DMS114 treated with DMSO at 0.1 percent for 48 hours (cell line): ENCODE results near the gene IL25.
A peak's percentile ranks its signal among the peaks of the same experiment; 100 is the strongest.
"Not testable (repeated sequence)": the region's sequence is repeated elsewhere in the genome, so short reads cannot be mapped to it uniquely, and the experiment has no call there.

Experiments used
- DNase-seq: peaks from one replicate; lab custom pipeline; 2025; ENCODE audit not compliant: unreplicated experiment; lab: John Stamatoyannopoulos, UW

The IL25 gene

GRCh38 chr14:23372509-23372908, at the start of gene IL25:
Gene IL25 (plus strand): TSS chr14:23372809.
- no peak for DNase-seq

GRCh38 chr14:23323838-23324454, 48.7 kb upstream of the IL25 start:
- no peak for DNase-seq

DNA sequence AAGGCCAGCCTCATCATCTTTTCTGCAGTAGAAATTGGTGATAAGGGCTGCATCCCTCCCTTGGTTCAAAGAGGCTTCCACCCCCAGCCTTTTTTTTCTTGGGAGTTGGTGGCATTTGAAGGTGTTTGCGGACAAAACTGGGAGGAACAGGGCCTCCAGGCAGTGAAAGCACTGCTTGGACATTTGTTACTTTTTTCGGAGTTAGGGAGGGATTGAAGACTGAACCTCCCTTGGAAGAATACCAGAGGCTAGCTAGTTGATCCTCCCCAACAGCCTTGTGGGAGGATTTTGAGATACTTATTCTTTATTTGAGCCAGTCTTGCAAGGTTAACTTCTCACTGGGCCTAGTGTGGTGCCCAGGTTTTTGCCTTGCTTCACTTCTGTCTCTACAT, 48.2 kb upstream of the IL25 start:
- DNase-seq: no peak

DNA sequence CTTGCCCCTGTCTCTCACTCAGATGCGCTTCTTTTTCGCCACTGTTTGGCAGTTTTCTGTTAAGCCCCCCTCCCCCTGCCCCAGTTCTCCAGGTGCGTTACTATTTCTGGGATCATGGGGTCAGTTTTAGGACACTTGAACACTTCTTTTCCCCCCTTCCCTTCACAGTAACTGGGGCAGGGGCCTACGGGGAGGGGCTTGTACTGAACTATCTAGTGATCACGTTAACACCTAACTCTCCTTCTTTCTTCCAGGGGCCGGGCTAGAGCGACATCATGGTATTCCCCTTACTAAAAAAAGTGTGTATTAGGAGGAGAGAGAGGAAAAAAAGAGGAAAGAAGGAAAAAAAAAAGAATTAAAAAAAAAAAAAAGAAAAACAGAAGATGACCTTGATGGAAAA, 47.6 kb upstream of the IL25 start:
- DNase-seq: no peak

DNA sequence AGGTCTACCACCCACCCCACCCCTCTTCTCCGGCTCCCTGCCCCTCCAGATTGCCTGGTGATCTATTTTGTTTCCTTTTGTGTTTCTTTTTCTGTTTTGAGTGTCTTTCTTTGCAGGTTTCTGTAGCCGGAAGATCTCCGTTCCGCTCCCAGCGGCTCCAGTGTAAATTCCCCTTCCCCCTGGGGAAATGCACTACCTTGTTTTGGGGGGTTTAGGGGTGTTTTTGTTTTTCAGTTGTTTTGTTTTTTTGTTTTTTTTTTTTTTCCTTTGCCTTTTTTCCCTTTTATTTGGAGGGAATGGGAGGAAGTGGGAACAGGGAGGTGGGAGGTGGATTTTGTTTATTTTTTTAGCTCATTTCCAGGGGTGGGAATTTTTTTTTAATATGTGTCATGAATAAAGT, 46.9 kb upstream of the IL25 start:
- DNase-seq: not testable (repeated sequence)

GRCh38 chr14:23326491-23327332, 45.9 kb upstream of the IL25 start:
- DNase-seq: no peak

DNA sequence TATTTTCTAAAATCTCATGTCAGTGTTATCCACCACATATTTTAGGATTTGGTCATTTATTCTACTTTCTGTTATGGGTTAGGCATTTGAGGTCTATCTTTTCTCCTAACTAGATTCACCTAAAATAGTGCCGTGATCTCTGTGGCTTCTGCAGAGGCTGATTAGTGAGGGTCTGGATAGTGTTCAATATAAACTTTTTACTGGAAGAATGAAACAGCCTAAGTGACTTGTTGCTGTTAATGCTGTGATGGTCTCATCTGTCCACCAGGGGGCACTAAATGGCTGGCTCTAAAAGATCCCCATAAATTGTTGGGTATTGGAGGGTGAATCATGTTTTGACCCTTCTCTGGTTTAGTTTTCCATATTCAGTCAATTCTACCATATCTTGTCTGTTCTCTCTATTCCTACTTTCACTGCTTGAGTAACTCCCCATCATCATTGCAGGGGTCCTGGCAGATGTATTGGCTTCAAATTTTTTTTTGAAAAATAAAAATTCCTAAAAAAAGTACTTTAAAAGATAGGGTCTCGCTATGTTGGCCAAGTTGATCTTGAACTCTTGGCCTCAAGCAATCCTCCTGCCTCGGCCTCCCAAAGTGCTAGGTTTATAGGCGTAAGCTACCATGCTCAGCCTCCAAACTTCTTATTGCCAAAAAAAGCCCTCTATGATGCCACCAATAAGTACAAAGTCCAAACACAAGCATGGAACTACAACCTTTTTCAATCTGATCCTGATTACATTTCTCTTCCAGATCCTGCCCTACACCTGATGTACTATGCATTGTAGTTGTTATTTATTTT, 44.5 kb upstream of the IL25 start:
- DNase-seq: peak; percentile 51

DNA sequence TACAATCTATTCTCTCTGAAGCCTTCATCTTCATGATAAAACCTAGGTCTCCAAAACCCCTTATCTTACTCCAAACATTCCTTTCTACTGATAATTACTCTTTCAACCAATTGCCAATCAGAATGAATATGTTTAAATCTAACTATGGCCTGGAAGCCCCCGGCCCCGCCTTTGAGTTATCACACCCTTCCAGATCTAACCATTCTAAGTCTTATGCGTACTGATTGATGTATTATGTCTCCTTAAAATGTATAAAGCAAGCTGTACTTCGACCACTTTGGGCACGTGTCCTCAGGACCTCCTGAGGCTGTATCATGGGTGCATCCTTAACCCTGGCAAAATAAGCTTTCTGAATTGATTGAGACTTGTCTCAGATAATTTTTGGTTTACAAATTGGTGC, 37.0 kb upstream of the IL25 start:
- DNase-seq: no peak

- no peak for DNase-seq
Measured at GRCh38 chr14:23339506-23340268, 32.9 kb upstream of the IL25 start.

DNA sequence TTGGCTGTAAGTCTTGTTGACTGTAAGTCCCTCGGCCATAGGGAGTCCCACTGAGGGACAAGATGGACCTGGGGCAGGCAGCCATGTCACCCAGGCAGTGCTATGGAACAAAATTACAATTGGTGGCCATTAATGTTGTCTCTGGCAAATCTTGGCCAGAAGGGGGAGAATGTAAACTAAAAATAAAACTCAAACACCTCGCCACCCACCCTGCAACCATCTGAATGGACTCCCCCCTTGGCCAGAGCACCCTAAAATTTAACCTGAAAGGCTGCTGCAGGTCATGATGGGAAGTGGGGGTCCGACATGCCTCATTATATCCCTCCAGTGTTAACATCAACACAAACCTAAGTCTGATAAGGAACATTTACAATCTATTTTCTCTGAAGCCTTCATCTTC, 28.1 kb upstream of the IL25 start:
- no peak for DNase-seq

- DNase-seq: no peak
Measured at GRCh38 chr14:23345987-23346692, 26.5 kb upstream of the IL25 start.

- DNase-seq: no peak
Measured at GRCh38 chr14:23346693-23347405, 25.8 kb upstream of the IL25 start.

DNA sequence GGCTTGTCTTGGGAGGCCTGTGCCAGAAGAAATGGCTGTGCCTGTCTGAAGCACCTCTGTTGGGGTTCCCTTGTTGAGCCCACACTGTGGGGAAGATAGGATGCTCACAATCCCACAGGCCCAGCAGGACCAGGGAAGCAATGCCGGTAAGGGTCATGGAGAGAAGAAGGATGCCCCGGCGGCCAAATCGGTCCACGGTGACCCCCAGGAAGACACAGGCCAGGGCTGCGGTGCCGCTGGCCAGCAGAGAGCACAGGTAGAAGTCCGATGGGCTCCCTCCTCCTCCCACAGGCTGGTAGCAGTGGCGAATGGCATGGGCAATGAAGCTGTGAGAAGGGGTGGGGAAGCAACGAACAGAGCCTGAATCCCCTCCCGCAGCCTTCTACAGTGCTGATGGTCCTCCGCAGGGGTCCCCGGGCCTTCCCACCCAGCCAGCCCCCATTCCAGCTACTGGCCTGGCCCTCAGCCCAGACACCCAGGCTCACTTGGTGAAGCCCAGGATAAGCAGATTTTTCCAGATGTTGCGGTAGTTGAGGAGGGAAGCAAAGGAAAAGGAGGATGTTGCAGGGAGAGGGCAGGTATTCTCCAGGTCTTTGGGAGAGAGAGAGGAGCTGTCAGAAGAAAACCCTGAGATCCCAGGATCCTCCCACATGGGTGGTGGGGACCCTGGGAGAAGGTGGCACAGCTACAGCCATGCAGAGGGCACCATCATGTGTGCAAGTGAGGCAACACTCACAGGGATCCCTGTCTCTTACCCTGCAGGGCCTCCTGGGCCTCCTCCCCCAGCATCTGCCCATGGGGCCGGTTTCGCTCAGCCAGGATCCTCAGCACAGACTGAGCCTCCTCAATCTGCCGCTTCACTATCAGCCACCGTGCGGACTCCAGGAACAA, 25.0 kb upstream of the IL25 start:
- no peak for DNase-seq

DNA sequence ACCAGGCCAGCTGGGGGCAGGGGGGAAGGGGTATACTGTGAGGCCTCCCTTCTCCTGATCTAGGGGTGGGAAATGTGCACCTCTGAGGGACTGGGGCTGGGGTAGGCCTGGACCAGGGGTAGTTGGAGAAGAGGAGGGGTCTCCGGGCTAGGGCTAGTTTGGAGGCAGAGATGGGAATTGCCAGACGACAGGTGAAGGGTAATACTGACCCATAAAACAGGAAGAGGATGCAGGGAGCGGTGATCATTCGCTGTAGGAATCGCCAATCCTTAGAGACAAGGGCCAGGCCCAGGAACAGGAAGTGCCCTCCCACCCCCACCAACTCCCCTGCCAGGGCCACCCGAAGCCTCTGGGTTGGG, 24.3 kb upstream of the IL25 start:
- no peak for DNase-seq

DNA sequence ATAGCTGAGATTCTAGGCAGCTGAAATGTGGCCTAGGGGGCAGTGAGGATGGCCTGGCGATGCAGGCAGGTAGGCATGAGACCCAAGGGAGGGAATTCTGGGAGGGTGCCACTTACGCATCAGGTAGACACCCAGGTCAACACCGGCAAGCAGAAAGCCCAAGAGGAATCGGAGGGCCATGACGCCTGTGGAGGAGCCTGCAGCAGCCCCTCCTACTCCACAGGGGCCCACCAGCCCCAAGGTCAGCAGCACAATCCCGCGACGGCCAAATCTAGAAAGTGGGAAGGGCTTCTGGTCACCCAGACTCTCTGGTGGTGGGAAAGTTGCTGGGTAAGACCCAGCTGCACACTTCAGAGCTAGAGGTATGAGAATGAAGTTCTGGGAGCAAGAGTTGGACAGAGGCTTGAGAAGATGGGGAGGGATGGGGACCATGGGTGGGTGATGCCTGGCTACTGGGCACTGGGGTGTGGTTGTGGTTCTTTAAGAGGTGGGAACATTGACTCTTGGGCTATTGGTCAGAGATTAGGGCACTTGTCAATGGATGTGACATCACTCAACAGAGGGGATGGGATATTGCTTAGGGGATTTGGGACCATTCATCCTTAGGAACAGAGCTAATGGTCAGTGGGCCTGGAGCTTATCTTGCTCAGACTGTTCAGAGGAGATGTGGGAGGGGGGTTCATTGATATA, 23.3 kb upstream of the IL25 start:
- DNase-seq: no peak

GRCh38 chr14:23351681-23352505, 20.7 kb upstream of the IL25 start:
- DNase-seq: no peak
